Left hindlimb (tissue), 1 donor: ENCODE measurements around the gene HADH.
"Not testable (repeated sequence)": the region's sequence is repeated elsewhere in the genome, so short reads cannot be mapped to it uniquely, and the experiment has no call there.

Experiments
- DNase-seq: peaks from one replicate; pipeline ENCODE4 v3.0.0-alpha.2; 2018

The HADH gene

GRCh38 chr4:107989537-107990386 lies at the start of gene HADH:
Gene HADH, plus strand, starts transcription at chr4:107989889. Its CDS starts 44 bp downstream, at chr4:107989933.
- peak; percentile 94 for DNase-seq

GRCh38 chr4:107945809-107946208 lies 43.9 kb upstream of the HADH start:
- no peak for DNase-seq

- no peak for DNase-seq
These were observed 38.7 kb upstream of the HADH start for GRCh38 chr4:107950746-107951540.

GRCh38 chr4:107951551-107951950 lies 38.1 kb upstream of the HADH start:
- no peak for DNase-seq

- DNase-seq: no peak
These were observed 33.7 kb upstream of the HADH start for GRCh38 chr4:107956011-107956410.

GRCh38 chr4:107966903-107967302 lies 22.8 kb upstream of the HADH start:
- no peak for DNase-seq

GRCh38 chr4:107967519-107967918 lies 22.2 kb upstream of the HADH start:
- not testable (repeated sequence) for DNase-seq

- not testable (repeated sequence) for DNase-seq
These were observed 21.8 kb upstream of the HADH start for GRCh38 chr4:107967921-107968320.

- DNase-seq: no peak
These were observed 19.5 kb upstream of the HADH start for GRCh38 chr4:107970063-107970798.

GRCh38 chr4:107972605-107973004 lies 17.1 kb upstream of the HADH start:
- no peak for DNase-seq

GRCh38 chr4:107974523-107974922 lies 15.2 kb upstream of the HADH start:
- no peak for DNase-seq

GRCh38 chr4:107977482-107977881 lies 12.2 kb upstream of the HADH start:
- no peak for DNase-seq

GRCh38 chr4:107977966-107978705 lies 11.6 kb upstream of the HADH start:
- DNase-seq: no peak

GRCh38 chr4:107978716-107979451 lies 10.8 kb upstream of the HADH start:
- DNase-seq: no peak

- no peak for DNase-seq
These were observed 1.6 kb upstream of the HADH start for GRCh38 chr4:107987916-107988762.

- DNase-seq: no peak
These were observed 990 bp upstream of the HADH start for GRCh38 chr4:107988763-107989035.

GRCh38 chr4:107989162-107989536 lies 540 bp upstream of the HADH start:
- no peak for DNase-seq

GRCh38 chr4:107991945-107992630 lies 2.4 kb downstream of the HADH start:
- no peak for DNase-seq

- DNase-seq: no peak
These were observed 4.3 kb downstream of the HADH start for GRCh38 chr4:107993969-107994368.

GRCh38 chr4:107994894-107995293 lies 5.2 kb downstream of the HADH start:
- DNase-seq: no peak
